ENCODE data around the gene BCL2L11.

DNA sequence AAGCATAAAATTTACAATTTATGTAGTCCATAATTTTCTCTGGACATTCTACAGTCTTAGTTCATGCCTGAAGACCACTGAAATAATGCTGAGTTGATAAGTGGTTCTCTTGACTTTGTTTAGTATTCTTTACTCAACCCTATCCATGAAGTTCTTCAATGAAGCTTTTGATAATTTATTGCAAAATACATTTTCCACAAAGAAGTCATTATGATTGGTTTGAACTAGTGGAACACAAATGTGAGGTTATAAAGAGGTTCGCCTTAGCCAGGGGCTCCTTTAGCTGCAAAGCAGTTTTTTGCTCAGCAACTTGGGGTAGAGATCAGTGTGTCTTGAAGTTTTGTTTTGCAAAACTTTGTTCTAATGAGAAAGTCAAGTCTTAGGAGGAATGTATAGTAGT is 5.9 kb downstream of the BCL2L11 start:
- TF ChIP-seq CTCF (IDR thresholded peaks at IDR 0.05; ENCODE audit: low read depth, low read length) (no peak), EZH2phosphoT487 (IDR thresholded peaks at IDR 0.05; ENCODE audit: low read depth) (no peak)
